ENCODE results near the gene IL19.

GRCh38 chr1:206794294-206794908 lies 23.8 kb downstream of the IL19 start:
- TF ChIP-seq CTCF (IDR thresholded peaks at IDR 0.05) = no peak
- TF ChIP-seq AR (CRISPR knock-in tag; IDR thresholded peaks at IDR 0.05) = no peak
- TF ChIP-seq SP1 (CRISPR knock-in tag; conservative IDR thresholded peaks at IDR 0.05) = no peak
- no peak for TF ChIP-seq TP53 (CRISPR knock-in tag; IDR thresholded peaks at IDR 0.05)
- no peak for TF ChIP-seq PREB (CRISPR knock-in tag; IDR thresholded peaks at IDR 0.05; ENCODE audit: borderline replicate concordance)
- TF ChIP-seq FOXP1 (CRISPR knock-in tag; IDR thresholded peaks at IDR 0.05; ENCODE audit: borderline replicate concordance) = no peak
- no peak for TF ChIP-seq E2F1 (CRISPR knock-in tag; IDR thresholded peaks at IDR 0.05)
- TF ChIP-seq ZNF281 (CRISPR knock-in tag; IDR thresholded peaks at IDR 0.05) = no peak

Measured in WTC11 (cell line).